Measurements from ENCODE around the gene RFNG. TPM values are rescaled to one million over a fixed set of nuclear protein-coding genes. Genes with fewer than 3 reads are reported as not detected.
A peak's percentile ranks its signal among the peaks of the same experiment; 100 is the strongest.

Gene RFNG
- total RNA-seq, 1 experiment from 2014 or later = 43.4 TPM

DNA sequence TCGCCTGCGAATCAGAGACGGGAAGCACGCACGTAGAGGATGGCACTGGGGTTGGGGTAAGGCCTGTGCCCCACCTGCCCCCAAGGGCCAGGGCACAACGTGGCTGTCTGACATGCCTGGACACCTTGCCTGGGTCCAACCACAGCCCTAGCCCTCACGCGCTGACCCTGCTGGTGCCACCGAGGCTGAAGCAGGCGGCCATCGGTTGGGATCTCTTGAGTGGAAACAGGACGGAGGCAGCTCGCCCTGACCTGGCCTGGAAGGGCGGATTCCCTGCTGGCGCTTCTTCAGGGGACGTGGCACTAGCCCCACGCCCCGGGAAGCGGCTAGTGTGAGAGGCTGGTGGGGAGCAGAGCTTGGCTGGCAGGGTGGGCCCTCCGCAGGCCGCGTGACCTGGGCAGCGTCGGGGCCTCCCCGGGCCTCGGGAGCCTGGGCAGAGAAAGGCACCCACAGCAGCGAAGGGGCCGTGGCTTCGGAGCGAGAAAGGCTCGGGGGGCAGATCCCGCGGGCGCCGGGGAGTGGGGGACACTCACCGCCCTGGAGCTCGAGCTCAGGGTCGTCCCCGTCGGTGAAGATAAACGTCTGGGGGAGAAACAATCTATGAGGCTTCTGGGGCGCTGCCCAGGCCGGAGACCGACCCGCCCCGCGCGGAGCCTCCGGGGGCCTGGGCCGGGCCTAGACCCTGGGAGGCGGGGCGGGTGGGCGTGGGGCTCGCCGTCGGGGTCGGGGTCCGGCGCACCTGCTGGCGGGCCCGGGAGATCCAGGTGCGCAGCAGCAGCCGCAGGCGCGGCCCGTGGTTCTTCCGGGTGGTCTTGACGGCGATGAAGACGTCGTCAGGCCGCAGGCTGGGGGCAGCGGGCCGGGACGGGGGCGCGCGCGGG lies 610 bp downstream of the RFNG start:
- peaks cover 20% of the 10 kb centered on the region for H3K4me1 ChIP-seq (ENCODE audit: control insufficient read depth, insufficient read depth, low read length)
- TF ChIP-seq, protein P1, sequence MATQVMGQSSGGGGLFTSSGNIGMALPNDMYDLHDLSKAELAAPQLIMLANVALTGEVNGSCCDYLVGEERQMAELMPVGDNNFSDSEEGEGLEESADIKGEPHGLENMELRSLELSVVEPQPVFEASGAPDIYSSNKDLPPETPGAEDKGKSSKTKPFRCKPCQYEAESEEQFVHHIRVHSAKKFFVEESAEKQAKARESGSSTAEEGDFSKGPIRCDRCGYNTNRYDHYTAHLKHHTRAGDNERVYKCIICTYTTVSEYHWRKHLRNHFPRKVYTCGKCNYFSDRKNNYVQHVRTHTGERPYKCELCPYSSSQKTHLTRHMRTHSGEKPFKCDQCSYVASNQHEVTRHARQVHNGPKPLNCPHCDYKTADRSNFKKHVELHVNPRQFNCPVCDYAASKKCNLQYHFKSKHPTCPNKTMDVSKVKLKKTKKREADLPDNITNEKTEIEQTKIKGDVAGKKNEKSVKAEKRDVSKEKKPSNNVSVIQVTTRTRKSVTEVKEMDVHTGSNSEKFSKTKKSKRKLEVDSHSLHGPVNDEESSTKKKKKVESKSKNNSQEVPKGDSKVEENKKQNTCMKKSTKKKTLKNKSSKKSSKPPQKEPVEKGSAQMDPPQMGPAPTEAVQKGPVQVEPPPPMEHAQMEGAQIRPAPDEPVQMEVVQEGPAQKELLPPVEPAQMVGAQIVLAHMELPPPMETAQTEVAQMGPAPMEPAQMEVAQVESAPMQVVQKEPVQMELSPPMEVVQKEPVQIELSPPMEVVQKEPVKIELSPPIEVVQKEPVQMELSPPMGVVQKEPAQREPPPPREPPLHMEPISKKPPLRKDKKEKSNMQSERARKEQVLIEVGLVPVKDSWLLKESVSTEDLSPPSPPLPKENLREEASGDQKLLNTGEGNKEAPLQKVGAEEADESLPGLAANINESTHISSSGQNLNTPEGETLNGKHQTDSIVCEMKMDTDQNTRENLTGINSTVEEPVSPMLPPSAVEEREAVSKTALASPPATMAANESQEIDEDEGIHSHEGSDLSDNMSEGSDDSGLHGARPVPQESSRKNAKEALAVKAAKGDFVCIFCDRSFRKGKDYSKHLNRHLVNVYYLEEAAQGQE (IDR thresholded peaks at IDR 0.05; ENCODE audit: insufficient read depth in 1 of 2, low read depth in 2 of 2, low read length in 1 of 2) = no peak
- TF ChIP-seq, protein P2, sequence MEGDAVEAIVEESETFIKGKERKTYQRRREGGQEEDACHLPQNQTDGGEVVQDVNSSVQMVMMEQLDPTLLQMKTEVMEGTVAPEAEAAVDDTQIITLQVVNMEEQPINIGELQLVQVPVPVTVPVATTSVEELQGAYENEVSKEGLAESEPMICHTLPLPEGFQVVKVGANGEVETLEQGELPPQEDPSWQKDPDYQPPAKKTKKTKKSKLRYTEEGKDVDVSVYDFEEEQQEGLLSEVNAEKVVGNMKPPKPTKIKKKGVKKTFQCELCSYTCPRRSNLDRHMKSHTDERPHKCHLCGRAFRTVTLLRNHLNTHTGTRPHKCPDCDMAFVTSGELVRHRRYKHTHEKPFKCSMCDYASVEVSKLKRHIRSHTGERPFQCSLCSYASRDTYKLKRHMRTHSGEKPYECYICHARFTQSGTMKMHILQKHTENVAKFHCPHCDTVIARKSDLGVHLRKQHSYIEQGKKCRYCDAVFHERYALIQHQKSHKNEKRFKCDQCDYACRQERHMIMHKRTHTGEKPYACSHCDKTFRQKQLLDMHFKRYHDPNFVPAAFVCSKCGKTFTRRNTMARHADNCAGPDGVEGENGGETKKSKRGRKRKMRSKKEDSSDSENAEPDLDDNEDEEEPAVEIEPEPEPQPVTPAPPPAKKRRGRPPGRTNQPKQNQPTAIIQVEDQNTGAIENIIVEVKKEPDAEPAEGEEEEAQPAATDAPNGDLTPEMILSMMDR (IDR thresholded peaks at IDR 0.05) = no peak
- TF ChIP-seq POLR2AphosphoS5 (IDR thresholded peaks at IDR 0.05; ENCODE audit: low read depth, low read length) = no peak
- TF ChIP-seq SIN3A (IDR thresholded peaks at IDR 0.05; ENCODE audit: borderline replicate concordance, insufficient read depth, low read depth, low read length) = no peak
- TF ChIP-seq TCF7L2 (IDR thresholded peaks at IDR 0.05; ENCODE audit: low read depth, low read length) = no peak
- H3K27ac ChIP-seq (ENCODE audit: low read length) = peak overlapping the region; percentile 73
- ChIA-PET CTCF (no interaction called here), POLR2A (interaction anchor here (0.6 kb wide), 3 partner anchors 9 to 431 kb away, joined by 3 to 4 read pairs (median 4); no protein-coding TSS in a partner anchor)
- peaks cover 9% of the 10 kb centered on the region for H3K36me3 ChIP-seq (ENCODE audit: control insufficient read depth, insufficient read depth, low read length)
- in situ Hi-C loops (cut with HindIII; ENCODE audit: low pct_unique_long_range_greater_than_20kb, low sequenced_read_pairs) (loop anchor here (10.0 kb wide), 1 partner anchor 84 kb away; no protein-coding TSS in a partner anchor), intact Hi-C loops (cut with micrococcal nuclease; ENCODE audit: unreplicated experiment) (no loop called here)
- BruUV-seq (replicated peaks) = no TSS peak
- H3K9me3 ChIP-seq (ENCODE audit: control insufficient read depth, insufficient read depth, low read depth, low read length) = no peaks in the 10 kb centered on the region
- peak overlapping the region; percentile 85 to 99 for H3K4me3 ChIP-seq (ENCODE audit: low read depth in 2 of 2, low read length in 2 of 2)
- no peak for DNase-seq (ENCODE audit: low read depth, low spot score)
- H3K27me3 ChIP-seq (ENCODE audit: control insufficient read depth, insufficient read depth, low read length) = no peaks in the 10 kb centered on the region
- peak; percentile 5; the same call in 1 of the 2 replicates for ATAC-seq

DNA sequence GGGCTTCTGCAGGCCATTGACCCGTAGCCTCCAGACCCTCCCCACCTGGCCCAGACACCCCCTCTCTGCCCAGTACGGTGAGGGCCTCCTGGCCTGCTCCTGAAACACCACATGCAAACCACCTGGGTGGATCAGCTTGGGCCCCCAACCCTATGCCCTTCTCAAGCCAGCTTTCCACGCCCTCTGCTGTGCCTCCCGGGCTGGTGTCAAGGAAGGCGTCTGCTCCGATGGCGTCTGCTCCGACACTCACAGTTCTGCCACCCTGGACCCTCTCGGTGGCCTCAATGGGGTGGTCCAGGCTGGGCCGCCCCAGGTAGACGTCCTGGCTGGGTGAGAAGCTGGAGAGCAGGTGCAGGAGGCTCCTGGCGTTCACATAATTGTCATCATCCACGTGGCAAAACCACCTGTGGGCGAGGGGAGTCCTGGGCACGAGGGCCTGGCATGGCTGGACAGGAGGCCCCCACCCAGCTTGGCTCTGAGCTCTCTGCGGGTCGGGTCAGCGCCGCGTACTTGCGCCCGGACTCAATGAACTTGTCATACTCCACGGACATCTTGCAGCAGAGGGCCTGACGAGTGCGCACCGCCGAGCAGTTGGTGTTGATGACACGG lies 1.4 kb downstream of the RFNG start:
- POLR2A ChIA-PET = no interaction called here
- no TSS peak for BruUV-seq (replicated peaks)
- Histone ChIP-seq H3K9me3 (ENCODE audit: control insufficient read depth, insufficient read depth, low read depth, low read length) (no peaks in the 10 kb centered on the region), H3K36me3 (ENCODE audit: control insufficient read depth, insufficient read depth, low read length) (peaks cover 7% of the 10 kb centered on the region), H3K4me1 (ENCODE audit: control insufficient read depth, insufficient read depth, low read length) (peaks cover 19% of the 10 kb centered on the region), H3K27ac (ENCODE audit: low read length) (peak overlapping the region; percentile 73), H3K4me3 (ENCODE audit: low read depth in 2 of 2, low read length in 2 of 2) (peak overlapping the region; percentile 85 to 99), H3K27me3 (ENCODE audit: control insufficient read depth, insufficient read depth, low read length) (no peaks in the 10 kb centered on the region)
- intact Hi-C loops (cut with micrococcal nuclease; ENCODE audit: unreplicated experiment) = no loop called here
- ATAC-seq (no peak), DNase-seq (ENCODE audit: low read depth, low spot score) (no peak)
- in situ Hi-C loops (cut with HindIII; ENCODE audit: low pct_unique_long_range_greater_than_20kb, low sequenced_read_pairs) = loop anchor here (10.0 kb wide), 1 partner anchor 85 kb away; no protein-coding TSS in a partner anchor
- no peak for TF ChIP-seq SIN3A (IDR thresholded peaks at IDR 0.05; ENCODE audit: borderline replicate concordance, insufficient read depth, low read depth, low read length)
- TF ChIP-seq, protein P2 (IDR thresholded peaks at IDR 0.05) = no peak
- TF ChIP-seq, protein P1 (IDR thresholded peaks at IDR 0.05; ENCODE audit: insufficient read depth in 1 of 2, low read depth in 2 of 2, low read length in 1 of 2) = no peak
- TF ChIP-seq POLR2AphosphoS5 (IDR thresholded peaks at IDR 0.05; ENCODE audit: low read depth, low read length) = no peak
- CTCF ChIA-PET = no interaction called here

Data from Panc1 (cell line).